ENCODE data around the gene PTGIS.
A peak's percentile ranks its signal among the peaks of the same experiment; 100 is the strongest.

DNA sequence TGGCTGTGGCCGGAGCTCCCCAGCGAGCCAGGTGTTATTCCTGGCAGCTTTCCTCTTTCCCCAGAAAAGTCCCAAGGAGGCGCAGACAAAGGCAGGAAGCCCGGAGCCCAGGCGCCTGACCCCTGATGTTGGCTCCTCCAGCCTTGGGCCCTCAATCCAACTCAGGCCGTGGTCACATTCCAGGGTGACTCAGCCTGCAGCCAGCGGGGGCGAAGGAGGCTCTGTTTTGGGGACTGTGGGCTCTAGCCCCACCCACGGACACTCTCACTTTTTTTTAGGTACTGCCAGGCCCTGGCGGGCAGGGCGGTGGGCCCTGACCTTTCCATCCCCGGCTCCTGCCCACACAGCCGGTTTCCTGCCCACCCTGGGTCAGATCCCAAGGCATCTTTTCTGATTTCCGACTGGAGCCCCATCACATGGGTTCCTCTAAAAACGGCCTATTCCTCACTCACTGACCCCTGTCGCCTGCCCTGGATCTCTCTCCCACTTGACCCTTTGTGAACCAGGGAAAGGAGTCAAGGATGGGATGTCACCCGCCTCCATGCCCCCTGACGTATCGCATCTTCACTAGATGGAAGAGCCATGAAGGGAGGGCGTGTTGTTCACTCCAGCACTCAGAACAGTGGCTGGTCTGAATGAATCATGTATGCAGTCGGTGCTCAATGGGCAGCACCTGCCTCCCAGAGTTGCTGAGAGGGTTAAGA lies 5.5 kb downstream of the PTGIS start:
- TF ChIP-seq, protein P1, sequence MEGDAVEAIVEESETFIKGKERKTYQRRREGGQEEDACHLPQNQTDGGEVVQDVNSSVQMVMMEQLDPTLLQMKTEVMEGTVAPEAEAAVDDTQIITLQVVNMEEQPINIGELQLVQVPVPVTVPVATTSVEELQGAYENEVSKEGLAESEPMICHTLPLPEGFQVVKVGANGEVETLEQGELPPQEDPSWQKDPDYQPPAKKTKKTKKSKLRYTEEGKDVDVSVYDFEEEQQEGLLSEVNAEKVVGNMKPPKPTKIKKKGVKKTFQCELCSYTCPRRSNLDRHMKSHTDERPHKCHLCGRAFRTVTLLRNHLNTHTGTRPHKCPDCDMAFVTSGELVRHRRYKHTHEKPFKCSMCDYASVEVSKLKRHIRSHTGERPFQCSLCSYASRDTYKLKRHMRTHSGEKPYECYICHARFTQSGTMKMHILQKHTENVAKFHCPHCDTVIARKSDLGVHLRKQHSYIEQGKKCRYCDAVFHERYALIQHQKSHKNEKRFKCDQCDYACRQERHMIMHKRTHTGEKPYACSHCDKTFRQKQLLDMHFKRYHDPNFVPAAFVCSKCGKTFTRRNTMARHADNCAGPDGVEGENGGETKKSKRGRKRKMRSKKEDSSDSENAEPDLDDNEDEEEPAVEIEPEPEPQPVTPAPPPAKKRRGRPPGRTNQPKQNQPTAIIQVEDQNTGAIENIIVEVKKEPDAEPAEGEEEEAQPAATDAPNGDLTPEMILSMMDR (IDR thresholded peaks at IDR 0.05), result no peak
- TF ChIP-seq POLR2AphosphoS5 (IDR thresholded peaks at IDR 0.05) (peak in 2 of 3 donors; percentile 33 to 54), POLR2A (IDR thresholded peaks at IDR 0.05) (no peak), EP300 (IDR thresholded peaks at IDR 0.05) (no peak)
